ENCODE measurements around the gene RIPPLY2. TPM values are rescaled to one million over a fixed set of nuclear protein-coding genes. Genes with fewer than 3 reads are reported as not detected.

Gene RIPPLY2
- total RNA-seq, 1 donor from 2014 or later: 4.9 TPM

DNA sequence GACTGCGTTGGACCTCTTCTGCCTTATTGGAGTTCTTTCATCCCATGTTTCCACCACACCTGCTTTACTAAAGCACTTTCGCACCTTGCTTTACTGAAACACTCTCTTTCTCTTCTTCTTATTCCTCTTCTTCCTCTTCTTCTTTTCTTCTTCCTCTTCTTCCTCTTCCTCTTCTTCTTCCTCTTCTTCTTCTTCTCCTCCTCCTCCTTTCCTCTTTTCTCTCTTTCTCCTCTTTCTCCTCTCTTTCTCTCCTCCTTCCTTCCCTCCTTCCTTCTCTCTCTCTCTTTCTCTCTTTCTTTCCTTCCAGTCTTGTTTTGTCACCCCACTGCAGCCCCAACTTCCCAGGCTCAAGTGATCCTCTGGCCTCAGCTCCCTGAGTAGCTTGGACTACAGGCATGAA lies 4.0 kb upstream of the RIPPLY2 start:
- Mint-ChIP-seq H3K27me3 (ENCODE audit: unreplicated experiment) (no peaks in the 10 kb centered on the region), H3K27ac (ENCODE audit: unreplicated experiment) (no peak overlapping the region), H3K36me3 (ENCODE audit: unreplicated experiment) (no peaks in the 10 kb centered on the region), H3K4me3 (ENCODE audit: unreplicated experiment) (no peak overlapping the region), H3K9me3 (ENCODE audit: unreplicated experiment) (no peaks in the 10 kb centered on the region), H3K4me1 (ENCODE audit: low read depth, unreplicated experiment) (peaks cover 2% of the 10 kb centered on the region)
- TF ChIP-seq, protein P1, sequence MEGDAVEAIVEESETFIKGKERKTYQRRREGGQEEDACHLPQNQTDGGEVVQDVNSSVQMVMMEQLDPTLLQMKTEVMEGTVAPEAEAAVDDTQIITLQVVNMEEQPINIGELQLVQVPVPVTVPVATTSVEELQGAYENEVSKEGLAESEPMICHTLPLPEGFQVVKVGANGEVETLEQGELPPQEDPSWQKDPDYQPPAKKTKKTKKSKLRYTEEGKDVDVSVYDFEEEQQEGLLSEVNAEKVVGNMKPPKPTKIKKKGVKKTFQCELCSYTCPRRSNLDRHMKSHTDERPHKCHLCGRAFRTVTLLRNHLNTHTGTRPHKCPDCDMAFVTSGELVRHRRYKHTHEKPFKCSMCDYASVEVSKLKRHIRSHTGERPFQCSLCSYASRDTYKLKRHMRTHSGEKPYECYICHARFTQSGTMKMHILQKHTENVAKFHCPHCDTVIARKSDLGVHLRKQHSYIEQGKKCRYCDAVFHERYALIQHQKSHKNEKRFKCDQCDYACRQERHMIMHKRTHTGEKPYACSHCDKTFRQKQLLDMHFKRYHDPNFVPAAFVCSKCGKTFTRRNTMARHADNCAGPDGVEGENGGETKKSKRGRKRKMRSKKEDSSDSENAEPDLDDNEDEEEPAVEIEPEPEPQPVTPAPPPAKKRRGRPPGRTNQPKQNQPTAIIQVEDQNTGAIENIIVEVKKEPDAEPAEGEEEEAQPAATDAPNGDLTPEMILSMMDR (IDR thresholded peaks at IDR 0.05; ENCODE audit: partially characterized antibody, unreplicated experiment): no peak
- no peak for DNase-seq

DNA sequence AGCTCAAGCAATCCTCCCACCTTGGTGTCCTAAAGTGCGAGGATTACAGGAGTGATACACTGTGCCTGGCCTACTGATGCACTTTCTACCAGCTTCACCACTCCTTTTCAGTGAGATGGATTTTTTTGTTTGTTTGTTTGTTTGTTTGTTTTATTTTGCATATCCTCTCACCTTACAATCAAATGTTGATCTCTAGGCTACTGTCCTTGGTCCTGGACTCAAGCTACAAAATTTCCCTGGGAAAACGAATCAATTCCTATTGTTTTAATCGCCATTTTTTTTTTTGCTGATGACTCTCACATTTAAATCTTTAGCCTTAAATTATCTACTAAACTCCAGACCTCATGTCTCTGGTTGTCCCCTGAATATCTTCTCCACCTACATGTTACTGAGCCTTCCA lies 3.5 kb upstream of the RIPPLY2 start:
- H3K4me1 Mint-ChIP-seq (ENCODE audit: low read depth, unreplicated experiment): peaks cover 2% of the 10 kb centered on the region
- no peaks in the 10 kb centered on the region for H3K9me3 Mint-ChIP-seq (ENCODE audit: unreplicated experiment)
- H3K27ac Mint-ChIP-seq (ENCODE audit: unreplicated experiment): no peak overlapping the region
- H3K36me3 Mint-ChIP-seq (ENCODE audit: unreplicated experiment): no peaks in the 10 kb centered on the region
- H3K27me3 Mint-ChIP-seq (ENCODE audit: unreplicated experiment): no peaks in the 10 kb centered on the region
- H3K4me3 Mint-ChIP-seq (ENCODE audit: unreplicated experiment): no peak overlapping the region
- TF ChIP-seq, protein P1 (IDR thresholded peaks at IDR 0.05; ENCODE audit: partially characterized antibody, unreplicated experiment): no peak
- DNase-seq: no peak

DNA sequence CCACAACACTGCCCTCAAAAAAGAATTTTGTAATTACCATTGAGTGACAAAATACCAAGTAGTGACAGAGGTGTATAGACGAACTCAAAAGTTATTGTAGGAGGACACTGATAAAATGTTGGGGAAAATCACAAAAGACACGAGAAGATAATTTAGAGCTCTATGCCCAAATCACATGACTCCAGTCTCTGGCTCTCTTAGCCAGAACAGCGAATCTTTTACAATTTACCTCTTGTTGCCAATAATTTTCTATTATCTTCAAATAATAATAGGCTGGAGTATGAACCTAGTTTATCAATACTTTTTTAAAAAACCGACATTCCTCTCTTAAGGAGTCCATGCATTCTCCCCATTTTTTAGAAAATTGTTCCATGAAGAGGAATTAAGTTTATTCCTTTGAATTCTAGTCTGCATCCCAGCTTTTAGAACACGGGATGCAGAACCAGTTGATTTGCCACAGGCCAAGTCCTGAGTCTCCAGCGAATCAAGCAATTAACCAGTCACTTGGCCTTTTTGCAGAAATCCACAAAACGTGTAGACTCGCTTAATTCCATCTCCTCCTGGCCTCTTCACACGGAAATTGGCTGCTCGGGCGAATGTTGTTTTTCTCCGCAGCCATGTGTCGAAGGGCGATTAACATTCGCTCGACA lies 507 bp upstream of the RIPPLY2 start:
- H3K27ac Mint-ChIP-seq (ENCODE audit: unreplicated experiment): no peak overlapping the region
- TF ChIP-seq, protein P1 (IDR thresholded peaks at IDR 0.05; ENCODE audit: partially characterized antibody, unreplicated experiment): no peak
- H3K4me3 Mint-ChIP-seq (ENCODE audit: unreplicated experiment): peak overlapping the region; percentile 83
- no peaks in the 10 kb centered on the region for H3K27me3 Mint-ChIP-seq (ENCODE audit: unreplicated experiment)
- H3K36me3 Mint-ChIP-seq (ENCODE audit: unreplicated experiment): no peaks in the 10 kb centered on the region
- peaks cover 2% of the 10 kb centered on the region for H3K4me1 Mint-ChIP-seq (ENCODE audit: low read depth, unreplicated experiment)
- H3K9me3 Mint-ChIP-seq (ENCODE audit: unreplicated experiment): no peaks in the 10 kb centered on the region
- no peak for DNase-seq

DNA sequence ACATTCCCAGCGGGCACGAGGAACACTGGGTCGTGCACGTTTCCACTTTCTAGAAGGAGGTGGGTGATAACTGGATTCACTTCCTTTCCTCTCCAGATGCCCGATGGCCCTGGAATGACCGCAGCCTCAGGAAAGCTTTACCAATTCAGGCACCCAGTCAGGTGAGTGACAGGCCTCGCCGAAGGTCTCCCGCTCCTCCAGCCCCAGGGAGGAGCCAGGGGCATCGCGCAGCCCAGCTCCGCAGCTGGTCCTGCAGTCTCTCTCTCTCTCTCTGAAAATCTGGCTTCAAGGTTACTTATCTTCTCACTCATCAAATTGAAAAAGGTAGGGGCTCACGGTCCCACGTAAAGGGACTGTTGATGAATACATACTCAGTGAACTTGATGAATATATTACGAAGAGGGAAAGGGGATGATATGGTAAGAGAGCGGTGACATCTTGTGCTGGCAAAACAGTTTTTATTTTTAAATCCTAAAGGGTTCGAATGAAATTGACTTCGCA lies 891 bp downstream of the RIPPLY2 start:
- TF ChIP-seq, protein P1 (IDR thresholded peaks at IDR 0.05; ENCODE audit: partially characterized antibody, unreplicated experiment): no peak
- Mint-ChIP-seq H3K9me3 (ENCODE audit: unreplicated experiment) (no peaks in the 10 kb centered on the region), H3K27me3 (ENCODE audit: unreplicated experiment) (no peaks in the 10 kb centered on the region), H3K27ac (ENCODE audit: unreplicated experiment) (no peak overlapping the region), H3K36me3 (ENCODE audit: unreplicated experiment) (no peaks in the 10 kb centered on the region), H3K4me1 (ENCODE audit: low read depth, unreplicated experiment) (peaks cover 2% of the 10 kb centered on the region), H3K4me3 (ENCODE audit: unreplicated experiment) (peak overlapping the region; percentile 83)
- peak; percentile 40 for DNase-seq

DNA sequence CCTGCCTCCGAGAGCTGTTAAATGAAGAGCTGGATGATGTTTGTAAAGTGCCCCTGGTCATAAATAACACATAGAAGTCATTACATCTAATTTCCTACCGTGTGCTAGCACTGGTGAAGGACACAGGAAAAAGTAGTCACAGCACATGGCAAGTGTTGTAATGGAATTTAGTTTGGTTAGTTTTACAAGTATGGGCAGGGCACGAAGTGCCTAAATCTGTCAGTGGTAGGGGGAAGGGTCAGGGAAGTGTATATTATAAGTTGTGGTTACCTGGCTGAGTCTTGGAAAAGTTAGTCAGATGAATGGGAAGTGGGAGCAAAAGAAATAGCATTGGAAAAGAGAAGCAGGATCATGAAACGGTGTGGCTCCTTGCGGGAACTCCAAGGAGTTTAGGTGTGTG lies 1.6 kb downstream of the RIPPLY2 start:
- H3K4me3 Mint-ChIP-seq (ENCODE audit: unreplicated experiment): peak overlapping the region; percentile 83
- no peaks in the 10 kb centered on the region for H3K36me3 Mint-ChIP-seq (ENCODE audit: unreplicated experiment)
- no peak for DNase-seq
- H3K27ac Mint-ChIP-seq (ENCODE audit: unreplicated experiment): no peak overlapping the region
- TF ChIP-seq, protein P1 (IDR thresholded peaks at IDR 0.05; ENCODE audit: partially characterized antibody, unreplicated experiment): no peak
- H3K9me3 Mint-ChIP-seq (ENCODE audit: unreplicated experiment): no peaks in the 10 kb centered on the region
- peaks cover 2% of the 10 kb centered on the region for H3K4me1 Mint-ChIP-seq (ENCODE audit: low read depth, unreplicated experiment)
- no peaks in the 10 kb centered on the region for H3K27me3 Mint-ChIP-seq (ENCODE audit: unreplicated experiment)

Data from glutamatergic neuron (in vitro differentiated cells).